SIG-M5 (cell line): ENCODE measurements around the gene RSPH4A.
"Not testable (repeated sequence)": the region's sequence is repeated elsewhere in the genome, so short reads cannot be mapped to it uniquely, and the experiment has no call there.

ENCODE experiments used
- DNase-seq: peaks from one replicate; lab custom pipeline; 2025; lab: John Stamatoyannopoulos, UW

RSPH4A gene

GRCh38 chr6:116625872-116626271 is 9.6 kb downstream of the RSPH4A start:
- DNase-seq, result no peak

- DNase-seq, result no peak
These were observed 13.3 kb downstream of the RSPH4A start for GRCh38 chr6:116629563-116629981.

GRCh38 chr6:116631379-116631990 is 15.2 kb downstream of the RSPH4A start:
- no peak for DNase-seq

GRCh38 chr6:116633685-116634084 is 17.4 kb downstream of the RSPH4A start:
- no peak for DNase-seq

- no peak for DNase-seq
These were observed 31.9 kb downstream of the RSPH4A start for GRCh38 chr6:116648156-116648555.

DNA sequence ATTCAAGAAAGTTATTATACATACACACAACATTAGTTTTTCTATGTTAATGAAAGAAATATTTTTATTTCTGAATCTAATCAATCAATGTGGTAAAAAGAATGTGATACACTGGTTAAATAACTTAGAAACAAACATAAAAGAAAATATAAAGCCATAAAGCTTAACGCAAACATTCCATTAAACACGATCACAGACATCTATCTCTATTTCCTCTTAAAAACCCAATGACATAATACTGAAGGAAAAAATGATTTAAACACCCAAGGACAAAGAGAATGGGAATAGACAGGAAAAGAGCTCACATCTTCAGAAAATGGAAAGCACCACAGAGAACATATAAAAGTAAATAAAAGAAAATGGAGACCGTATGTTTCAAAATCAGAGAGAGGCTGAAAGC is 32.9 kb downstream of the RSPH4A start:
- DNase-seq, result no peak

DNA sequence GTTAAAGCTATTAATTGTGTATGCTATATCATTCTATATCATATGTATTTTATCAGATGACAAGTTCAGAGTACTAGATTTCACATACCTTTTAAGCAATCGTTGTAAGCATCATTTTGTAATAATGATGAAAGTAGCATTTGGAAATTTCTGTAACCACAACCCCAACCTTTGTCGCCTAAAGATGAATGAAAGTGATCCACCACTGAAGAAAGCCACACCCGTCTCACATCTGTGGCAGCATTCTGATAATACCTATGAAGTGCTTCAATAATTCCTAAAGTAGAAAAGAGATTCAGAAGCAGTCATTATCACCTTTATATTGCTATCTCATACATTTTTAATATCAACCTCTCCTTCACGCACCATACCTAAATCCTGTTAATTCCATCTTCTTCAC is 35.6 kb downstream of the RSPH4A start:
- DNase-seq, result no peak

DNA sequence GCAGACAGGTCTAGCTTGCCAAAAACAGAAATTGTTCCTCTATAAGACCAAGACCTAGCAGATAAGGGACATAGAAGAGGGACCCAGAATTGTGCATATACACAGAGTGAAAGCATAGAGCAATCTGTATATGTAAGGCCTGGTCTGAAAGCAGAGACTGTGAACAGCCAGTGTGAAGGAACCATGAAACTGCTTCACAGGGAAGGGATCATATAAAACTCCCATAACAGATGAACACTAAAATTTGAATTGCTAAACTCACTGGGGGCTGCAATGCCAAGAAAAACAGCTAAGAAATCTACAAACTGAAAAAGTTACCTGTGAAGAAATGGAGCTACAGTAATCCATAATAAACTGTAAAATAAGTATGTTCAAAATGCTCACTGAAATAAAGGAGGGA is 45.3 kb downstream of the RSPH4A start:
- DNase-seq, result no peak

GRCh38 chr6:116662202-116662601 is 45.9 kb downstream of the RSPH4A start:
- DNase-seq, result no peak

DNA sequence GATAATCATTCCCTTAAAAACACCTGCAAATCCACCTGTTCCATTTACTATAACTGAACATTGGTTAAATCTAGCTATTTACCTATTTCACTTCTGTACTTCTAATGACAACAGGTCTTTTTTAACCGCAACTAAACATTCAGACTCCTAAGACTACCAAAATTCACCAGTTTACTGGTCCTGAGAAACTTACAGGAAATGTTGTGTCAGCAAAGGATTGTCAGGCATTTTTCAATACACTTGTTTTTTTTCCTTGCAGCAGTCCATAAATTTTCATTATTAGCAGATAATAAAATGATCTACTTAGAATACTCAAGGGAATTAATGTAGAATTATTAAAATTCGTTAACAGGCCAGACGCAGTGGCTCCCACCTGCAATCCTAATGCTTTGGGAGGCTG is 47.0 kb downstream of the RSPH4A start:
- no peak for DNase-seq

DNA sequence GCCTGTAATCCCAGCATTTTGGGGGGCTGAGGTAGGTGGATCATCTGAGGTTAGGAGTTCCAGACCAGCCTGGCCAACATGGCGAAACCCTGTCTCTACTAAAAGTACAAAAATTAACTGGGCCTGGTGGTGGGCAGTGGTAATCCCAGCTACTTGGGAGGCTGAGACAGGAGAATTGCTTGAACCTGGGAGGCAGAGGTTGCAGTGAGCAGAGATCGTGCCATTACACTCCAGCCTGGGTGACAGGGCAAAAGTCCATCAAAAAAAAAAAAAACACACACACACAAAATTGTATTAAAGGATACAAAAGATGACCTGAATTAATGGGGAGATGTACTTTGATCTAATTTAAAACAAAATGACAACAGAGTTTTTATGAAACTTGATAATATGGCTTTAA is 47.9 kb downstream of the RSPH4A start:
- not testable (repeated sequence) for DNase-seq

DNA sequence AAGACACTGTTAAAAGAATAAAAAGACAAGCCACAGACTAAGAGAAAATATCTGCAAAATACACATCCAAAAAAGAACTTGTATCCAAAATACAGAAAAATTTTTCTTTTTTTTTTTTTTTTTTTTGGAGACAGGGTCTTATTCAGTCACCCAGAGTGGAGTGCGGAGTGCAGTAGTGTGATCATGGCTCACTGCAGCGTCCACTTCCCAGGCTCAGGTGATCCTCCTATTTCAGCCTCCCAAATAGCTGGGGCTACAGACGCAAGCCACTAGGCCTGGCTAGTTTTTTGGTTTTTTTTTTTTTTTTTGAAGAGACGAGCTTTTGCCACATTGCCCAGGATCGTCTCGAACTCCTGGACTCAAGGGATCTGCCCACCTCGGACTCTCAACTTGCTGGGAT is 49.2 kb downstream of the RSPH4A start:
- no peak for DNase-seq

DNA sequence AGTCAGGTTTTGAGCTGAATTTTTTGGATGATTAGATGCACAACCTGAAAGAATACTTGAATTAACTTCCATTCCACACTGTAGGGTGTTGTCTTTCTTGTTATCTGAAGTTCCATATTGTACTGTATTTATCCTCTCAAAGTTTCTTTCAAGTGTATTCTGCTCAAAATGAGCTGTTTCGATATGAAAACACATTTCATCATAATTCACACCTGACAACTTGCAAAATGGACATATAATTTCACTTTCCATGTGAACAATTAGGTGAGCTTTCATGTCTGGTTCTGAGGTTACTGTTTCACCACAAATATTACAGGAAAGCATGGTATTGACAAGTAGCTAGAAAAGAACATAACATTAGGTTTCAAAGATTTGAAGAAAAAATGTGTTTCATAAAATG is 50.6 kb downstream of the RSPH4A start:
- DNase-seq, result no peak

- DNase-seq, result peak; percentile 15
These were observed 51.3 kb downstream of the RSPH4A start for GRCh38 chr6:116667623-116668022.

- no peak for DNase-seq
These were observed 56.0 kb downstream of the RSPH4A start for GRCh38 chr6:116672306-116672705.

DNA sequence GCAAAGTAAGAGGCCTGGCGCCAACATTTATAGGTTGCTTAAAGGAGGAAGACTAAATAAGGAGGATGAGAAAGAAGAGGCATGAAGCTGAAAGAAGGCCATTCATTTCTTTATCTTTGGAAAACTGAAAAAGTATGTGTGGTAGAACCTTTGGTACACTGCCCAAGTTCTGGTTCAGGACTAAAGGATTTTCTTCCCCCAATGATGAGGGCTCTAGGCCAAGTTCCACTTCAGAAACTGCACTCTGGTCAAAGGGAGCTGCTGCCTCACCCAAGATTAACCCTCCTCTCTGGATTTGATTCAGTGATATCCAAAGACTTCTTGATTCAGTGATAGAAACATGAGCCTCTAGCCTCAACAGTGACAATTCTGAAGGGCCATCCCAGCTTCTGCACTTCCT is 59.7 kb downstream of the RSPH4A start:
- DNase-seq, result no peak

- DNase-seq, result peak; percentile 60
These were observed 64.8 kb downstream of the RSPH4A start, which contains the start of gene KPNA5 for GRCh38 chr6:116680880-116681672. Gene KPNA5 (plus strand): TSS chr6:116681211. CDS start chr6:116681335, 124 bp downstream.

- peak; percentile 20 for DNase-seq
These were observed 66.0 kb downstream of the RSPH4A start for GRCh38 chr6:116682334-116682712.
